C4-2B (cell line): ENCODE results near the gene SPOCK1.

Source experiments
- H3K27ac ChIP-seq: fragments of 450-650 bp; 2 replicates; pipeline ENCODE4 v1.5.1; 2017
- ZFX ChIP-seq: fragments of 450-650 bp; IDR thresholded peaks from 2 replicates; pipeline ENCODE4 v1.6.1; 2017
- TF ChIP-seq, protein P1 (sequence below): fragments of 450-650 bp; conservative IDR thresholded peaks from 2 replicates; pipeline ENCODE4 v1.5.1; 2017; ENCODE audit warnings: mild to moderate bottlenecking

The SPOCK1 gene

DNA sequence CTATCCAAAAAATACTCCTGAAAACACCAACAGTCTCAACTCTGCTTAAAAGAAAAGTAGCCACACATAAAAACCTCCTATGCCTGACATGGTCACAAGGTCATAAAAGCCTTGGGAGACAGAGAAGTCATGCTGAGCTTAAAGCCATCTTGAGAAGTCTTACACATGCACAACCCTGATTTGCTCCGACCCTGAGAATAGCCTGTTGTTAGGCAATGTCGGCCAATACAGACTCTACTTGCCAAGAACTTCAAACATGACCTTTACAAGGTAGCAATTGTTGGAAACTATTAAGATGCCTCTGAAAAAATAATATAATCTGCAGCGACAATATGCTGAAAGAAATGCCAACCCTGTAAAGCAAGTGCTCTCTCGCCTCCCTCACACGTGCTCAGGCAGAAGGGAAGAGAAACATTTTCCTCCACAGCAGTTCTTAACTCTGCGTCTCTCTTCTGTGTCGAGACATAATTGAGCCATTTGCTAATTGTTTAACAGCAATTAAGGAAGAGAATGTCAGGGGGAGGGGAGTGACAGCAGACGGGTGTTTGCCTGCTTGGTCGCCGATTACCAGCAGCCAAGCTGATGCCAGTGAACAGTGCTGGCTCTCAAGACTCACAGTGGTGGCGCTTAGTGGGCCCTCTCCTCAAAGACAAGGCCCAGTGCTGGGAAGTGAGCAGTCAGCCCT, 393.6 kb downstream of the SPOCK1 start:
- TF ChIP-seq, protein P1, sequence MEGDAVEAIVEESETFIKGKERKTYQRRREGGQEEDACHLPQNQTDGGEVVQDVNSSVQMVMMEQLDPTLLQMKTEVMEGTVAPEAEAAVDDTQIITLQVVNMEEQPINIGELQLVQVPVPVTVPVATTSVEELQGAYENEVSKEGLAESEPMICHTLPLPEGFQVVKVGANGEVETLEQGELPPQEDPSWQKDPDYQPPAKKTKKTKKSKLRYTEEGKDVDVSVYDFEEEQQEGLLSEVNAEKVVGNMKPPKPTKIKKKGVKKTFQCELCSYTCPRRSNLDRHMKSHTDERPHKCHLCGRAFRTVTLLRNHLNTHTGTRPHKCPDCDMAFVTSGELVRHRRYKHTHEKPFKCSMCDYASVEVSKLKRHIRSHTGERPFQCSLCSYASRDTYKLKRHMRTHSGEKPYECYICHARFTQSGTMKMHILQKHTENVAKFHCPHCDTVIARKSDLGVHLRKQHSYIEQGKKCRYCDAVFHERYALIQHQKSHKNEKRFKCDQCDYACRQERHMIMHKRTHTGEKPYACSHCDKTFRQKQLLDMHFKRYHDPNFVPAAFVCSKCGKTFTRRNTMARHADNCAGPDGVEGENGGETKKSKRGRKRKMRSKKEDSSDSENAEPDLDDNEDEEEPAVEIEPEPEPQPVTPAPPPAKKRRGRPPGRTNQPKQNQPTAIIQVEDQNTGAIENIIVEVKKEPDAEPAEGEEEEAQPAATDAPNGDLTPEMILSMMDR: no peak
- TF ChIP-seq ZFX: no peak
- H3K27ac ChIP-seq: no peak overlapping the region

DNA sequence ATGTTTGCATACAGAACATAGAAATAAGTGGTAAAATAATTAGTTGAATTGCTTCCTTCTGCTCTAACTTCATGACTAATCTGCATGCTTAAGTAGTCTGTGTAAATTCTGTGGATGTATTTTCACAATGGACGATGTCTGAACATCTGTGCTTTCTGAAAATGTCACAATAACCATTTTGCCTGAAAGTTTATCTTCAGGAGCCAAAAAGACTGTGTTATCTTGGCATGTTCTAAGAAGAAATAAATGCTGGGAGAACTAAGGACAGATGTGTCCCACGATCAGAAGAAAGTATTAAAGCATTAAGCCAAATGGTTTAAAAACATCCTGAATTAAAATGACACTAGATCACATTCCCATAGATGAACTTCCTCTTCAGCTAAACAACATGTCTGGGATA, 397.6 kb downstream of the SPOCK1 start:
- TF ChIP-seq, protein P1: no peak
- H3K27ac ChIP-seq: no peak overlapping the region

DNA sequence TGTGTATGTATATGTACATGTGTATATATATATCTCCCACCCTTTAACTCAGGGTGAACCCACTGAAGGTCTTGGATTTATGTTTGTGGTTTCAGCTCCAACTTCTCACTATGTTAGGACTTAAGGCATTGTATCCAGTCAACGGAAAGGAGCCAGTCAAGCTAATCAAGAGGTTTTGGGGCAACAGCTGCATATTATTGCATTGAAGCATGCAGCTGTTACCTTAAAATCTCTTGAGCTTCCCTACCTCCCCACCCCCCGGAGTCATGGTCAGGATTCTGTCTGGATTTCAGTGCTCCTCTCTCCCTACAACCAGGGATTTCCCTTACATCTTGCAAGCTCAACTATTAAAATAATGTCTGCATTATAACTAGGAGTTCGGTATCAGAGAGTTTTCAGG, 399.5 kb downstream of the SPOCK1 start:
- TF ChIP-seq ZFX: no peak
- TF ChIP-seq, protein P1: no peak
- H3K27ac ChIP-seq: no peak overlapping the region

DNA sequence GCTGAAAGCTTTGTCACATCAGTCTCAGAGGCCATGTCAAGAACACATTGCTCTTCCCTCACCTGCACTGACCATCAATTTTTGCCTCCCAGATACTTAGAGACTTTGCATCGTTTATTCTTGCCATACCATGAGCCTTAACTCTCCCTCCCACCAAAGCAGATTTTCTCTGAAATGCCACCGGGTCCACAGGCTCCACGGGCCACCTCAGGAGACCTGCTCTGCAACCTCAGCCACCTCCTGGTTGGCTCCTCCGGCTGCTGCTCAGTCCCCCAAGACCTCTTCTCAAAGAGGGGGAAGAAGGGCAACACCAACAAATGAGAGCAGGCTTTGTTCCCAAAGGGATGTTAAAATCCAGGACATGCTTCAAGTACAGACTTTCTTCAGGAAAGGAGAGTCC, 400.5 kb downstream of the SPOCK1 start:
- no peak overlapping the region for H3K27ac ChIP-seq
- TF ChIP-seq ZFX: no peak
- TF ChIP-seq, protein P1: no peak

DNA sequence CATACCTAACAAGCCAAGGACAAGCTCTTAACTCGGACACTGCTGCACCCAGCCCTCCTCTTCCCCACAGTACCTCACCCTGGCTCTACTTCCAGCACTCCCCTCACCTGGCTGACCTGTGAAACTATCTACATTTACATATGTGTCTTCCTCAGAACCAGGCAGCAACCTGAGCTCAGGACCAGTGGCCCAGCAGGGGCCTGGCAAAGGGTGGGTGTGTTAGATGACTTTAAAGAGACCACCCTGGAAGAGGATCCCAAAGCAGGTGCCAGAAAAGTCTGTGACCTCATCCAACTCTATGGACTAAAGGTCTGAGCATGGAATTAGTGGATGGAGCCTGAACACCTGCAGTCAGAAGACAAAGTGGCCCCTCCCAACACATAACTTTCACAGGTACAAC, 400.9 kb downstream of the SPOCK1 start:
- TF ChIP-seq, protein P1: no peak
- TF ChIP-seq ZFX: no peak
- H3K27ac ChIP-seq: no peak overlapping the region

DNA sequence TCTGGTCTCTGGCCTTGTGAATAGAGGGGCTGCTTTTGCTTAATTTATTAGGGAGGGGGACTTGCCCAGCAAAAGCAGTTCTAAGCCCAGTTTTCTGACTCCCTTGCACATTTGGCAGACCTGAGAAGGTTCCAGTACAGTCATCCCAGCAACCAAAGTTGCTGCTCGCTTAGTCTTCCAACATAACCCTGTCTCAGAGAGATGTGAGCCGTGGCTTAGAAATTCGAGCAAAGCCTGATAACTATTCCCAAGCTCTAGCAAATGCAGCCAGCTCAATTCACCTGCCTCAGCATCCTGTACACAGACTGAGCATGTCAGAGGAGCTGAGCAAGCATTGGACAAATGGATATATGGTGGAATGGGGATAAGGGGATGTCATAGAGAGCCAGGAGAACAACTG, 401.9 kb downstream of the SPOCK1 start:
- no peak overlapping the region for H3K27ac ChIP-seq
- TF ChIP-seq ZFX: no peak
- TF ChIP-seq, protein P1: no peak

DNA sequence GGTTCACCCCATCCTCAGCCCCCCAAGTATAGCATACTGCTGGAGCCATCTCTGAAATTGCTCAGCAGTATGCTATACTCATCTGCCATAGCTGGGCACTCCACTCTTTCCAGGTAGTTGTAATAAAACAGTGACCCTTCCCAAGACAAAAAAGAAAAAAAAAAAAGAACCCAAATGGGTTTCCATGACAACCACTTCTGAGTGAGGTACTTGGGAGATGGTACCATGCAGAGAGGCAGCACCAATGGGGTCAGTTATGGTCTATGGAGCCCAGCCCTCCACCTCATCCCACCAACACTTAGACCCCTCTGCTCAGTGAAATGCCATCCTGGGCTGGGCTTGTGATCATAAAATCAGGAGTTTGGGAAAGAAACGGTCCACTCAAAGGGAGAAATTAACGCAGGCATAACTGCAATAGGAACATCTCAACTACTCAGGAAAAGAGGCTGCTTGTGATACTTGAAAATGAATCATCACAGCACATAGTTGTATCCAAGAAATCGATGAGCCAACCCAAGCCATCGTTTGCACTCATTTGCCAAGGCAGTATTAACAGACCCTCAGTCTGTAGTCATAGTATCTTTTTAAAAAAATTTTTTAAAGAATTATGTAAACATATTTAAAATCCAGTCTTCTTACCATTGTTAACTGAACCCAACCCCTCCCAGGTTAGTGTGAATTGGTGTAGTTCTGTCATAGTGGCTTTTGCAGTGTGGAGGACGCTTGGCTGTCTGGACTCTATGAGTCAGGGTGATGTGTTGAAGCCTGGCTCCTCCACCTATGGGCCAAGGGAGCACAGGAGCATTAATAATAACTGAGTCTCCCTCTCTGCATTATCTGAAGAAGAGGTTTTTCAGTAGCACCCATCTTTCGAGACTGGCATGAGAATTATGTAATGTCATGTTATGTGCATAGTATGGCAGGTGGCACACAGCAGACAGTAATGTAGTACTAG, 402.7 kb downstream of the SPOCK1 start:
- H3K27ac ChIP-seq: no peak overlapping the region
- no peak for TF ChIP-seq ZFX
- TF ChIP-seq, protein P1: no peak
